ENCODE data around the gene TSPAN32. TPM values are rescaled to one million over a fixed set of nuclear protein-coding genes. Genes with fewer than 3 reads are reported as not detected.

TSPAN32 gene
- polyA plus RNA-seq, 2 of the 4 experiments (the other 2 are of a cell fraction), result not detected

DNA sequence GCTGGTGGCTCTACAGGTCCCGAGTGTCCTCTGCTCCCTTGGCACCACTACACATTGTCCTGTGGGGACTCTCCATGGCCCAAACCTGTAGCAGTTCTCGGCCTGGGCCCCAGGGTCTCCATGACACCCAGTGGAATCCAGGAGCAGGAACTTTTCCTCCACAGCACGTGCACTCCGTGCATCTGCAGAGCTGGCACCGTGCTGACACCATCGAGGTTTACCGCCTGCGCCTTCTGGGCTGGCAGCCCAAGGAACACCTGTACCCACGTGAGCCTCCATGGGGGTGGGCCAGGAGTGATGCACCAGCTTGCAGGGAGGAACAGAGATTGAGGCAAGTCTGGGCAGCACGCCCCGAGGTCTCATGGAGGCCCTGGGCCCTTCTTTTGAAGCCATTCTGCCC is 25.2 kb downstream of the TSPAN32 start (continued):
- TF ChIP-seq, protein P1, sequence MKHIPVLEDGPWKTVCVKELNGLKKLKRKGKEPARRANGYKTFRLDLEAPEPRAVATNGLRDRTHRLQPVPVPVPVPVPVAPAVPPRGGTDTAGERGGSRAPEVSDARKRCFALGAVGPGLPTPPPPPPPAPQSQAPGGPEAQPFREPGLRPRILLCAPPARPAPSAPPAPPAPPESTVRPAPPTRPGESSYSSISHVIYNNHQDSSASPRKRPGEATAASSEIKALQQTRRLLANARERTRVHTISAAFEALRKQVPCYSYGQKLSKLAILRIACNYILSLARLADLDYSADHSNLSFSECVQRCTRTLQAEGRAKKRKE (CRISPR knock-in tag; IDR thresholded peaks at IDR 0.05; ENCODE audit: low read depth), result no peak
- TF ChIP-seq NFE2L2 (conservative IDR thresholded peaks at IDR 0.05; ENCODE audit: low read length) (no peak), RFX5 (IDR thresholded peaks at IDR 0.05) (no peak)

DNA sequence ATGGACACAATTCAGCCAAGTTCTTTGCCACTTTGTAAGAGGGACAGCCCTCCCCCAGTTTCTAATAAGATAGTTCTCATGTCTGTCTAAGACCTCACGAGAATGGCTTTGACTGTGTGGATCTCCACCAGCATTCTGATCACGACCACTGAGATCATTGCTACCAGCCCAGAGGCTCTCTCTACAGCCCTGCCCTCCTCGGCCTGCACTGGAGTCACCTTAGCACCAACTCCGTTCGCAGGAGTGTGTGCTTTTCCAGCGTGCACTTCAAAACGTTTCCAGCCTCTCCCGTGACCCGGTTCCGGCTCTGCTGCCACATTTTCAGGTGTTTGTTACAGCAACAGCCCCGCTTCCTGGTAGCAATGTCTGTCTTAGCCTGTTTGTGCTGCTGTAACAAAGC is 26.2 kb downstream of the TSPAN32 start:
- H3K27ac ChIP-seq, result no peak overlapping the region
- ATAC-seq (no peak), DNase-seq (ENCODE audit: low read depth in 1 of 2, low spot score in 1 of 2) (no peak), FAIRE-seq (no peak)
- no peak overlapping the region for H3K4me2 ChIP-seq
- WGBS (ENCODE audit: missing lambda C conversion rate), result 69% methylated on average over 11 of the region's 11 CpGs
- ChIA-PET CTCF (interaction anchor here (1.6 kb wide), 1 partner anchor 91 kb away, joined by 4 read pairs; no protein-coding TSS in a partner anchor), POLR2A (no interaction called here)
- TF ChIP-seq, protein P2, sequence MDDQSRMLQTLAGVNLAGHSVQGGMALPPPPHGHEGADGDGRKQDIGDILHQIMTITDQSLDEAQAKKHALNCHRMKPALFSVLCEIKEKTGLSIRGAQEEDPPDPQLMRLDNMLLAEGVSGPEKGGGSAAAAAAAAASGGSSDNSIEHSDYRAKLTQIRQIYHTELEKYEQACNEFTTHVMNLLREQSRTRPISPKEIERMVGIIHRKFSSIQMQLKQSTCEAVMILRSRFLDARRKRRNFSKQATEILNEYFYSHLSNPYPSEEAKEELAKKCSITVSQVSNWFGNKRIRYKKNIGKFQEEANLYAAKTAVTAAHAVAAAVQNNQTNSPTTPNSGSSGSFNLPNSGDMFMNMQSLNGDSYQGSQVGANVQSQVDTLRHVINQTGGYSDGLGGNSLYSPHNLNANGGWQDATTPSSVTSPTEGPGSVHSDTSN (IDR thresholded peaks at IDR 0.05), result no peak
- TF ChIP-seq FOSB (CRISPR knock-in tag; IDR thresholded peaks at IDR 0.05) (no peak), HDAC2 (IDR thresholded peaks at IDR 0.05) (no peak), RAD21 (conservative IDR thresholded peaks at IDR 0.05 in 1 of 2, IDR thresholded peaks at IDR 0.05 in 1 of 2) (no peak), ZFP36 (IDR thresholded peaks at IDR 0.05; ENCODE audit: borderline replicate concordance, partially characterized antibody) (no peak), NPAS2 (CRISPR knock-in tag; IDR thresholded peaks at IDR 0.05; ENCODE audit: borderline replicate concordance) (no peak), HOXA7 (CRISPR knock-in tag; IDR thresholded peaks at IDR 0.05) (no peak), JUNB (IDR thresholded peaks at IDR 0.05) (no peak), KDM1A (IDR thresholded peaks at IDR 0.05; ENCODE audit: low read depth) (no peak), CHD4 (IDR thresholded peaks at IDR 0.05; ENCODE audit: borderline replicate concordance) (no peak)
- TF ChIP-seq, protein P3, sequence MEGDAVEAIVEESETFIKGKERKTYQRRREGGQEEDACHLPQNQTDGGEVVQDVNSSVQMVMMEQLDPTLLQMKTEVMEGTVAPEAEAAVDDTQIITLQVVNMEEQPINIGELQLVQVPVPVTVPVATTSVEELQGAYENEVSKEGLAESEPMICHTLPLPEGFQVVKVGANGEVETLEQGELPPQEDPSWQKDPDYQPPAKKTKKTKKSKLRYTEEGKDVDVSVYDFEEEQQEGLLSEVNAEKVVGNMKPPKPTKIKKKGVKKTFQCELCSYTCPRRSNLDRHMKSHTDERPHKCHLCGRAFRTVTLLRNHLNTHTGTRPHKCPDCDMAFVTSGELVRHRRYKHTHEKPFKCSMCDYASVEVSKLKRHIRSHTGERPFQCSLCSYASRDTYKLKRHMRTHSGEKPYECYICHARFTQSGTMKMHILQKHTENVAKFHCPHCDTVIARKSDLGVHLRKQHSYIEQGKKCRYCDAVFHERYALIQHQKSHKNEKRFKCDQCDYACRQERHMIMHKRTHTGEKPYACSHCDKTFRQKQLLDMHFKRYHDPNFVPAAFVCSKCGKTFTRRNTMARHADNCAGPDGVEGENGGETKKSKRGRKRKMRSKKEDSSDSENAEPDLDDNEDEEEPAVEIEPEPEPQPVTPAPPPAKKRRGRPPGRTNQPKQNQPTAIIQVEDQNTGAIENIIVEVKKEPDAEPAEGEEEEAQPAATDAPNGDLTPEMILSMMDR (IDR thresholded peaks at IDR 0.05), result no peak
- TF ChIP-seq, protein P4, sequence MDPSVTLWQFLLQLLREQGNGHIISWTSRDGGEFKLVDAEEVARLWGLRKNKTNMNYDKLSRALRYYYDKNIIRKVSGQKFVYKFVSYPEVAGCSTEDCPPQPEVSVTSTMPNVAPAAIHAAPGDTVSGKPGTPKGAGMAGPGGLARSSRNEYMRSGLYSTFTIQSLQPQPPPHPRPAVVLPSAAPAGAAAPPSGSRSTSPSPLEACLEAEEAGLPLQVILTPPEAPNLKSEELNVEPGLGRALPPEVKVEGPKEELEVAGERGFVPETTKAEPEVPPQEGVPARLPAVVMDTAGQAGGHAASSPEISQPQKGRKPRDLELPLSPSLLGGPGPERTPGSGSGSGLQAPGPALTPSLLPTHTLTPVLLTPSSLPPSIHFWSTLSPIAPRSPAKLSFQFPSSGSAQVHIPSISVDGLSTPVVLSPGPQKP (IDR thresholded peaks at IDR 0.05; ENCODE audit: low read depth, low read length), result no peak
- TF ChIP-seq, protein P5, sequence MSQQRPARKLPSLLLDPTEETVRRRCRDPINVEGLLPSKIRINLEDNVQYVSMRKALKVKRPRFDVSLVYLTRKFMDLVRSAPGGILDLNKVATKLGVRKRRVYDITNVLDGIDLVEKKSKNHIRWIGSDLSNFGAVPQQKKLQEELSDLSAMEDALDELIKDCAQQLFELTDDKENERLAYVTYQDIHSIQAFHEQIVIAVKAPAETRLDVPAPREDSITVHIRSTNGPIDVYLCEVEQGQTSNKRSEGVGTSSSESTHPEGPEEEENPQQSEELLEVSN (IDR thresholded peaks at IDR 0.05; ENCODE audit: borderline replicate concordance, low read depth), result no peak
- TF ChIP-seq, protein P1 (CRISPR knock-in tag; IDR thresholded peaks at IDR 0.05; ENCODE audit: low read depth), result no peak
- H3K9me3 ChIP-seq, result no peaks in the 10 kb centered on the region
- H3K4me1 ChIP-seq, result no peaks in the 10 kb centered on the region
- no peak overlapping the region for H3K4me3 ChIP-seq

DNA sequence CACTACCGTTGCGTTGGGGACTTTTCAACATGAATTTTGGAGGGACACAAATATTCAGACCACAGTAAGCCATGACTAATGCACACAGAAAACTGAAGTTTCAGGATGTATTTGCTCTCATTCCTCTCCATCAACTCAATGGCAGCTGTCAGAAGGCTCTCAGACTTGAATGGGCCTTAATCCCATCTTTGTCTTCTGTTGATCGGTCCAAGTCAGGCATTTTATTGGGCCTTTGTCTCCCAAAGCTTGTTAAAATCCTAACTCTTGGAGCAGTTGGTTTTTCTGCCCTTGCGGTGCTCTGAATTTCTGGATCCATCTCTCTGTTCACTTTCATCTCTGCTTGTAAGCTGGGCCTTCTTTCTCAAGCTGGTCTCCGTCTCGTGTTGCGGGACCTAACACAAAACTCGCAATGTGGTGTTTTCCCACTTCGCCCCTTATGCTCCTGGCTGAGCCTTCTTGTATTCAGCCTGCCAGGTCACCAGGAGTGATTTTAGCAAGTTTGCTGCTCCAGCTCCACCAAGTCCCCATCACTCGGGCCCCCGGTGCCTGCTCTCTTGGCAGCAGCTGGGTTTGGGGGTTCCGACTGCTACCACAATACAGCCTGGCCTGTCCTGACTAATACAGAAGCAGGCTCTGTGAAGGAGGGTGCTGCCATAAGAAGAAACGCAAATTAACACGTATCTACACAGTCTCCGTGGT is 27.0 kb downstream of the TSPAN32 start:
- ATAC-seq, result no peak
- Histone ChIP-seq H3K27ac (no peak overlapping the region), H3K4me2 (no peak overlapping the region), H3K4me1 (no peaks in the 10 kb centered on the region), H3K4me3 (no peak overlapping the region), H3K9me3 (no peaks in the 10 kb centered on the region)
- TF ChIP-seq, protein P6, sequence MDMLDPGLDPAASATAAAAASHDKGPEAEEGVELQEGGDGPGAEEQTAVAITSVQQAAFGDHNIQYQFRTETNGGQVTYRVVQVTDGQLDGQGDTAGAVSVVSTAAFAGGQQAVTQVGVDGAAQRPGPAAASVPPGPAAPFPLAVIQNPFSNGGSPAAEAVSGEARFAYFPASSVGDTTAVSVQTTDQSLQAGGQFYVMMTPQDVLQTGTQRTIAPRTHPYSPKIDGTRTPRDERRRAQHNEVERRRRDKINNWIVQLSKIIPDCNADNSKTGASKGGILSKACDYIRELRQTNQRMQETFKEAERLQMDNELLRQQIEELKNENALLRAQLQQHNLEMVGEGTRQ (IDR thresholded peaks at IDR 0.05), result no peak
- no peak for FAIRE-seq
- ChIA-PET CTCF (interaction anchor here (0.6 to 1.9 kb wide), 3 partner anchors 23 to 560 kb away, joined by 3 to 8 read pairs (median 4); no protein-coding TSS in a partner anchor), POLR2A (no interaction called here)
- 69% methylated on average over 15 of the region's 15 CpGs for WGBS (ENCODE audit: missing lambda C conversion rate)
- DNase-seq (ENCODE audit: low read depth in 1 of 2, low spot score in 1 of 2), result no peak

Data from A549 (cell line).